HEK293 (cell line): ENCODE measurements around the gene GALT.
A peak's percentile ranks its signal among the peaks of the same experiment; 100 is the strongest.

Source experiments
- CTCF ChIA-PET: fragments of 350-600 bp; formaldehyde crosslinking; extraction: SDS; loops from one replicate; lab custom pipeline; 2021; ENCODE audit warnings: antibody characterized with exemption; lab: Yijun Ruan, JAX
- POLR2A ChIA-PET: fragments of 300-600 bp; formaldehyde crosslinking; extraction: SDS; loops from one replicate; lab custom pipeline; 2020; ENCODE audit warnings: antibody characterized with exemption, inconsistent platforms; lab: Yijun Ruan, JAX
- H3K27ac ChIP-seq: fragments of 200-500 bp; sonication (Bioruptor generic); 2 replicates; pipeline ENCODE4 v1.5.1; 2014; ENCODE audit warnings: low read depth, low read length, control low read depth, inconsistent platforms; ENCODE audit errors: extremely low read depth
- H3K36me3 ChIP-seq, 2 experiments: fragments of 200-500 bp in 1 of 2; sonication (Bioruptor generic) in 1 of 2; 1 replicate in 1 of 2; 2 replicates in 1 of 2; pipeline ENCODE4 v1.5.1; 2014 to 2017; ENCODE audit warnings: inconsistent platforms in 2 of 2, low read length in 2 of 2; ENCODE audit not compliant: control insufficient read depth in 2 of 2, insufficient read depth in 1 of 2
- H3K4me1 ChIP-seq: fragments of 200-500 bp; sonication (Bioruptor generic); 2 replicates; pipeline ENCODE4 v1.5.1; 2014; ENCODE audit warnings: mild to moderate bottlenecking, low read length, inconsistent platforms; ENCODE audit not compliant: control insufficient read depth, insufficient read depth
- H3K4me3 ChIP-seq: 2 replicates; pipeline ENCODE4 v1.5.1; 2011; ENCODE audit warnings: low read depth, mild to moderate bottlenecking, control low read depth, low read length, moderate library complexity
- H3K9me3 ChIP-seq: fragments of 200-500 bp; sonication (Bioruptor generic); 2 replicates; pipeline ENCODE4 v1.5.1; 2014; ENCODE audit warnings: low read depth, low read length, inconsistent platforms; ENCODE audit not compliant: control insufficient read depth, insufficient read depth
- EGR2 ChIP-seq: fragments of 450-650 bp; formaldehyde crosslinking; IDR thresholded peaks from 2 replicates; pipeline ENCODE4 v1.5.1; 2016; ENCODE audit warnings: low read depth, missing biosample characterization, missing genetic modification characterization
- KLF8 ChIP-seq: fragments of 450-650 bp; formaldehyde crosslinking; IDR thresholded peaks from 2 replicates; pipeline ENCODE4 v1.5.1; 2016; ENCODE audit warnings: missing biosample characterization, missing genetic modification characterization
- MEIS1 ChIP-seq: sonication (generic); formaldehyde crosslinking; IDR thresholded peaks from 2 replicates; pipeline ENCODE4 v1.8.1; 2022; ENCODE audit warnings: missing genetic modification reagents, mild to moderate bottlenecking, borderline replicate concordance
- SCRT2 ChIP-seq: fragments of 450-650 bp; formaldehyde crosslinking; IDR thresholded peaks from 2 replicates; pipeline ENCODE4 v1.5.1; 2016; ENCODE audit warnings: missing biosample characterization, missing genetic modification characterization
- ZBTB48 ChIP-seq: fragments of 450-650 bp; formaldehyde crosslinking; IDR thresholded peaks from 2 replicates; pipeline ENCODE4 v1.5.1; 2016; ENCODE audit warnings: missing biosample characterization, missing genetic modification characterization
- ZNF366 ChIP-seq: fragments of 450-650 bp; formaldehyde crosslinking; conservative IDR thresholded peaks from 2 replicates; pipeline ENCODE4 v1.5.1; 2016; ENCODE audit warnings: missing biosample characterization, missing genetic modification characterization
- ZNF529 ChIP-seq: fragments of 450-650 bp; formaldehyde crosslinking; IDR thresholded peaks from 2 replicates; pipeline ENCODE4 v1.5.1; 2017; ENCODE audit warnings: missing genetic modification characterization, missing biosample characterization; ENCODE audit not compliant: insufficient replicate concordance
- ZNF549 ChIP-seq: fragments of 450-650 bp; IDR thresholded peaks from 2 replicates; pipeline ENCODE4 v1.5.1; 2018; ENCODE audit warnings: missing biosample characterization, missing genetic modification characterization, mild to moderate bottlenecking, inconsistent platforms, moderate library complexity
- ZNF626 ChIP-seq: fragments of 450-650 bp; sonication (Bioruptor Pico); formaldehyde crosslinking; IDR thresholded peaks from 2 replicates; pipeline ENCODE4 v1.5.1; 2018; ENCODE audit warnings: missing biosample characterization, missing genetic modification characterization, inconsistent platforms
- ZSCAN18 ChIP-seq: fragments of 450-650 bp; formaldehyde crosslinking; IDR thresholded peaks from 2 replicates; pipeline ENCODE4 v1.5.1; 2016; ENCODE audit warnings: missing biosample characterization, missing genetic modification characterization
- TF ChIP-seq, protein P1 (sequence below): fragments of 450-650 bp; formaldehyde crosslinking; IDR thresholded peaks from 2 replicates; pipeline ENCODE4 v1.5.1; 2016; ENCODE audit warnings: missing biosample characterization, missing genetic modification characterization, borderline replicate concordance
- TF ChIP-seq, protein P2 (sequence below): fragments of 450-650 bp; formaldehyde crosslinking; conservative IDR thresholded peaks from 2 replicates; pipeline ENCODE4 v1.5.1; 2016; ENCODE audit warnings: low read depth, missing biosample characterization, missing genetic modification characterization

The GALT gene

GRCh38 chr9:34625186-34625486 lies 21.3 kb upstream of the GALT start:
- no peak overlapping the region for H3K27ac ChIP-seq
- no peaks in the 10 kb centered on the region for H3K9me3 ChIP-seq
- H3K4me3 ChIP-seq: no peak overlapping the region
- POLR2A ChIA-PET: interaction anchor here (1.0 kb wide), 1 partner anchor 12 kb away, joined by 5 read pairs; the partner anchor contains the start of gene SIGMAR1
- TF ChIP-seq MEIS1 (CRISPR knock-in tag) (no peak), EGR2 (peak; percentile 37; the same call in 1 of the 2 replicates)
- TF ChIP-seq, all 188 proteins: peak for 1
- CTCF ChIA-PET: interaction anchor here (0.6 to 7.3 kb wide), 6 partner anchors 9 to 847 kb away, joined by 3 to 59 read pairs (median 6); partner anchors contain the start of gene IL11RA
- H3K36me3 ChIP-seq: no peaks in the 10 kb centered on the region
- H3K4me1 ChIP-seq: no peaks in the 10 kb centered on the region; the same call in 1 of the 2 replicates

GRCh38 chr9:34627716-34628655 lies 18.5 kb upstream of the GALT start:
- no peak for TF ChIP-seq ZSCAN18 (tag by site-specific recombination)
- TF ChIP-seq ZNF626 (tag by site-specific recombination): no peak
- TF ChIP-seq ZNF549 (tag by site-specific recombination): no peak
- TF ChIP-seq, protein P1, sequence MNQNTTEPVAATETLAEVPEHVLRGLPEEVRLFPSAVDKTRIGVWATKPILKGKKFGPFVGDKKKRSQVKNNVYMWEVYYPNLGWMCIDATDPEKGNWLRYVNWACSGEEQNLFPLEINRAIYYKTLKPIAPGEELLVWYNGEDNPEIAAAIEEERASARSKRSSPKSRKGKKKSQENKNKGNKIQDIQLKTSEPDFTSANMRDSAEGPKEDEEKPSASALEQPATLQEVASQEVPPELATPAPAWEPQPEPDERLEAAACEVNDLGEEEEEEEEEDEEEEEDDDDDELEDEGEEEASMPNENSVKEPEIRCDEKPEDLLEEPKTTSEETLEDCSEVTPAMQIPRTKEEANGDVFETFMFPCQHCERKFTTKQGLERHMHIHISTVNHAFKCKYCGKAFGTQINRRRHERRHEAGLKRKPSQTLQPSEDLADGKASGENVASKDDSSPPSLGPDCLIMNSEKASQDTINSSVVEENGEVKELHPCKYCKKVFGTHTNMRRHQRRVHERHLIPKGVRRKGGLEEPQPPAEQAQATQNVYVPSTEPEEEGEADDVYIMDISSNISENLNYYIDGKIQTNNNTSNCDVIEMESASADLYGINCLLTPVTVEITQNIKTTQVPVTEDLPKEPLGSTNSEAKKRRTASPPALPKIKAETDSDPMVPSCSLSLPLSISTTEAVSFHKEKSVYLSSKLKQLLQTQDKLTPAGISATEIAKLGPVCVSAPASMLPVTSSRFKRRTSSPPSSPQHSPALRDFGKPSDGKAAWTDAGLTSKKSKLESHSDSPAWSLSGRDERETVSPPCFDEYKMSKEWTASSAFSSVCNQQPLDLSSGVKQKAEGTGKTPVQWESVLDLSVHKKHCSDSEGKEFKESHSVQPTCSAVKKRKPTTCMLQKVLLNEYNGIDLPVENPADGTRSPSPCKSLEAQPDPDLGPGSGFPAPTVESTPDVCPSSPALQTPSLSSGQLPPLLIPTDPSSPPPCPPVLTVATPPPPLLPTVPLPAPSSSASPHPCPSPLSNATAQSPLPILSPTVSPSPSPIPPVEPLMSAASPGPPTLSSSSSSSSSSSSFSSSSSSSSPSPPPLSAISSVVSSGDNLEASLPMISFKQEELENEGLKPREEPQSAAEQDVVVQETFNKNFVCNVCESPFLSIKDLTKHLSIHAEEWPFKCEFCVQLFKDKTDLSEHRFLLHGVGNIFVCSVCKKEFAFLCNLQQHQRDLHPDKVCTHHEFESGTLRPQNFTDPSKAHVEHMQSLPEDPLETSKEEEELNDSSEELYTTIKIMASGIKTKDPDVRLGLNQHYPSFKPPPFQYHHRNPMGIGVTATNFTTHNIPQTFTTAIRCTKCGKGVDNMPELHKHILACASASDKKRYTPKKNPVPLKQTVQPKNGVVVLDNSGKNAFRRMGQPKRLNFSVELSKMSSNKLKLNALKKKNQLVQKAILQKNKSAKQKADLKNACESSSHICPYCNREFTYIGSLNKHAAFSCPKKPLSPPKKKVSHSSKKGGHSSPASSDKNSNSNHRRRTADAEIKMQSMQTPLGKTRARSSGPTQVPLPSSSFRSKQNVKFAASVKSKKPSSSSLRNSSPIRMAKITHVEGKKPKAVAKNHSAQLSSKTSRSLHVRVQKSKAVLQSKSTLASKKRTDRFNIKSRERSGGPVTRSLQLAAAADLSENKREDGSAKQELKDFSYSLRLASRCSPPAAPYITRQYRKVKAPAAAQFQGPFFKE (tag by site-specific recombination): no peak
- peak; percentile 73 for TF ChIP-seq ZNF366 (tag by site-specific recombination)
- 0 out of 2 replicates have a peak, but pooled peaks have one; percentile 23 for TF ChIP-seq ZBTB48 (tag by site-specific recombination)
- no peak for TF ChIP-seq KLF8 (tag by site-specific recombination)
- TF ChIP-seq ZNF529 (tag by site-specific recombination): no peak
- TF ChIP-seq SCRT2 (tag by site-specific recombination): peak; percentile 18; the same call in 1 of the 2 replicates
- TF ChIP-seq, protein P2, sequence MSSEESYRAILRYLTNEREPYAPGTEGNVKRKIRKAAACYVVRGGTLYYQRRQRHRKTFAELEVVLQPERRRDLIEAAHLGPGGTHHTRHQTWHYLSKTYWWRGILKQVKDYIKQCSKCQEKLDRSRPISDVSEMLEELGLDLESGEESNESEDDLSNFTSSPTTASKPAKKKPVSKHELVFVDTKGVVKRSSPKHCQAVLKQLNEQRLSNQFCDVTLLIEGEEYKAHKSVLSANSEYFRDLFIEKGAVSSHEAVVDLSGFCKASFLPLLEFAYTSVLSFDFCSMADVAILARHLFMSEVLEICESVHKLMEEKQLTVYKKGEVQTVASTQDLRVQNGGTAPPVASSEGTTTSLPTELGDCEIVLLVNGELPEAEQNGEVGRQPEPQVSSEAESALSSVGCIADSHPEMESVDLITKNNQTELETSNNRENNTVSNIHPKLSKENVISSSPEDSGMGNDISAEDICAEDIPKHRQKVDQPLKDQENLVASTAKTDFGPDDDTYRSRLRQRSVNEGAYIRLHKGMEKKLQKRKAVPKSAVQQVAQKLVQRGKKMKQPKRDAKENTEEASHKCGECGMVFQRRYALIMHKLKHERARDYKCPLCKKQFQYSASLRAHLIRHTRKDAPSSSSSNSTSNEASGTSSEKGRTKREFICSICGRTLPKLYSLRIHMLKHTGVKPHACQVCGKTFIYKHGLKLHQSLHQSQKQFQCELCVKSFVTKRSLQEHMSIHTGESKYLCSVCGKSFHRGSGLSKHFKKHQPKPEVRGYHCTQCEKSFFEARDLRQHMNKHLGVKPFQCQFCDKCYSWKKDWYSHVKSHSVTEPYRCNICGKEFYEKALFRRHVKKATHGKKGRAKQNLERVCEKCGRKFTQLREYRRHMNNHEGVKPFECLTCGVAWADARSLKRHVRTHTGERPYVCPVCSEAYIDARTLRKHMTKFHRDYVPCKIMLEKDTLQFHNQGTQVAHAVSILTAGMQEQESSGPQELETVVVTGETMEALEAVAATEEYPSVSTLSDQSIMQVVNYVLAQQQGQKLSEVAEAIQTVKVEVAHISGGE (tag by site-specific recombination): no peak
- TF ChIP-seq, all 188 proteins: peak for 3
- CTCF ChIA-PET: interaction anchor here (0.6 to 3.2 kb wide), 5 partner anchors 13 to 52 kb away, joined by 3 to 18 read pairs (median 3); partner anchors contain the start of gene RPP25L
- Histone ChIP-seq H3K4me1 (no peaks in the 10 kb centered on the region; the same call in 1 of the 2 replicates), H3K36me3 (no peaks in the 10 kb centered on the region), H3K9me3 (no peaks in the 10 kb centered on the region), H3K27ac (no peak overlapping the region), H3K4me3 (no peak overlapping the region)
- POLR2A ChIA-PET: no interaction called here
